ENCODE data around the gene ZBTB38.

- no peak for TF ChIP-seq CTCF (IDR thresholded peaks at IDR 0.05 in 8 of 11, conservative IDR thresholded peaks at IDR 0.05 in 3 of 11)
- TF ChIP-seq POLR2A (IDR thresholded peaks at IDR 0.05), result no peak
Observed at GRCh38 chr3:141399200-141399599, 30.9 kb downstream of the ZBTB38 start.
